Superior temporal gyrus (tissue), 1 donor: ENCODE results near the gene SMOC1.

ENCODE experiments used
- DNase-seq: peaks from one replicate; pipeline ENCODE4 v3.0.0-alpha.2; 2016; ENCODE audit errors: extremely low spot score

The SMOC1 gene, protein sequence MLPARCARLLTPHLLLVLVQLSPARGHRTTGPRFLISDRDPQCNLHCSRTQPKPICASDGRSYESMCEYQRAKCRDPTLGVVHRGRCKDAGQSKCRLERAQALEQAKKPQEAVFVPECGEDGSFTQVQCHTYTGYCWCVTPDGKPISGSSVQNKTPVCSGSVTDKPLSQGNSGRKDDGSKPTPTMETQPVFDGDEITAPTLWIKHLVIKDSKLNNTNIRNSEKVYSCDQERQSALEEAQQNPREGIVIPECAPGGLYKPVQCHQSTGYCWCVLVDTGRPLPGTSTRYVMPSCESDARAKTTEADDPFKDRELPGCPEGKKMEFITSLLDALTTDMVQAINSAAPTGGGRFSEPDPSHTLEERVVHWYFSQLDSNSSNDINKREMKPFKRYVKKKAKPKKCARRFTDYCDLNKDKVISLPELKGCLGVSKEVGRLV

DNA sequence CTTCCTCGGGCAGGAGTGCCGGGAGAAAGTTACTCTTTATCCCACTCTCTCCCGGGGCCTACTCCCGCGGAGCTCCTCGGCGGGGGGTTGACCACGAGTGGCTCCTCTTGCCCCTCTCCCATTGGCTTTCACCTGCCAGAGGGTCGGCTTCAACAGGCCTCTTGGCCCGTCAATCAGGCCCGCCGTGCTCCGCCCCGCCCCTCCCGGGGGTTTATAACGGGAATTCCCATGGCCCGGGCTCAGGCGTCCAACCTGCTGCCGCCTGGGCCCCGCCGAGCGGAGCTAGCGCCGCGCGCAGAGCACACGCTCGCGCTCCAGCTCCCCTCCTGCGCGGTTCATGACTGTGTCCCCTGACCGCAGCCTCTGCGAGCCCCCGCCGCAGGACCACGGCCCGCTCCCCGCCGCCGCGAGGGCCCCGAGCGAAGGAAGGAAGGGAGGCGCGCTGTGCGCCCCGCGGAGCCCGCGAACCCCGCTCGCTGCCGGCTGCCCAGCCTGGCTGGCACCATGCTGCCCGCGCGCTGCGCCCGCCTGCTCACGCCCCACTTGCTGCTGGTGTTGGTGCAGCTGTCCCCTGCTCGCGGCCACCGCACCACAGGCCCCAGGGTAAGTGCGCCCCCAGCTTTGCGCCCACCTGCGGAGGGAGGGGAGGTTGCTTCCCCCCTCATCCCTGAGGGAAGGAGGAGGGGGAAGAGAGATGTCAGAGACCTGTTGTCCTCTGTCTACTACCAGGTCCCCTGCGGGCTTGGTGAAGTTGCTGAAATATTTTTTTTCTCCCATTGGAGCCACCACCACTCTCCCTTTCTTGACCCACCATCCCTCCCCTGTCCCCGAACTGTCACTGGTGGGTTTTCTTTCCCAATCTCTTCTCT lies at the start of gene SMOC1:
SMOC1 (plus strand) TSS at position 242 of the 869 bp plus-strand sequence; CDS start at position 505, 263 bp downstream.
- peak; percentile 72 for DNase-seq

DNA sequence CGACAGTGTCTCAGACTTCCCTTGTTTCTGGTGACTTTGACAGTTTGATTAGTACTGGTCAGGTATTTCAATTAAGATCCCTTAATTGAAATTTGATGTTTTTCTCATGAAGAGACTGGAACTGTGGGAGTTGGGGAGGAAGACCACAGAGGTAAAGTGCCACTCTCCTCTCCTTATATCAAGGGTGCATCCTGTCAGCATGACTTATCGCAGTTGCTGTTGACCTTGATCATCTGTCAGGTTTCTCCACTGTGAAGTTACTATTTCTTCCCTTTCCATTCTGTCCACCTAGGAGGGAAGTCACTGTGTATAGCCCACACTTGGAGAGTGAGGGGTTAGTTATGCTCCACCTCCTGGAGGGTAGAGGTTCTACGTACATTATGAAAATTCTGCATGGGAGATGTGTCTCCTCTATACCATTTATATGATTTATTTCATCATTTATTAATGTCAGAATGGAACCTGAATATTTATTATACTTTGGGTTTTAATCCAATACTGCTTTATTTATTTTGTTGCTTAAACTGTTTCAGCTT lies 40.3 kb upstream of the SMOC1 start:
- DNase-seq = no peak

GRCh38 chr14:69839661-69840060 lies 39.6 kb upstream of the SMOC1 start:
- no peak for DNase-seq

DNA sequence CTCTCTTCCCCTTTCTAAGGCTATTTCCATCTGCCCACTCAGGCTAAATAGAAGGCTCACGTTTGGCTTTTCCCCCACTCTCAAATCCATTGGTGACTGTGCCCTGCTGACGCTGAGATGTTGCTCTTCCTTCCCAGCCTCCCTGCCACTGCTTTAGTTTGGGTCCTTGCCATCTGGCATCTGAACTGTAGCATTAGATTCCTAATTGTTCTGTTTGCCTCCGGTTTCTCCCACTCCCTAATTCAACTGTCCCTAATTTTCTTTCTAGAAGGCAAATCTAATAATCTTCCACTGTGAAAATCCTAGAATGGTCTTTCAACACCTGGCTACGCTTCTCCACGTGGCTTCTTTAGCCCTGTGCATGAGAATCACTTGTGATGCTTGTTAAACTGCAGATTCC lies 37.6 kb upstream of the SMOC1 start:
- DNase-seq = no peak

- DNase-seq = no peak
These were observed 36.4 kb upstream of the SMOC1 start for GRCh38 chr14:69842686-69843420.

DNA sequence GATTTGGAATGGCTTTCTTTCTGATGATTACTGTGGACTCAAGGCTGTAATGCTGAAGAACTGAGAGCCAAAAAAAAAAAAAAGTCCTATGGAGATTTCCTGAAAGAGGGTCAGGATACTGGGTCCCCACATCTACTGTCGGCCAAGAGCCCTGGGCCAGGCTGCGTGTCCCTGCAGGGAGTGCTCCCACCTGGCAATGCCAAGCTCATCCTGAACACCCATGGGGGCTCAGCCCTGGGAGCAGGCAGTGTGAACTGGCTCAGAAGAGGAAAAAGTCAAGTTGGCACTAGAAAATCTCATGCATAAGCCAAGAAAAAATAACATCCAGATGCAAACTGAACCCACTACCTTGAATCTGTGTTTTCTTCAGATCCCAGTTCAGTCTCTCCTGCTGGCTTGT lies 35.0 kb upstream of the SMOC1 start:
- DNase-seq = no peak

GRCh38 chr14:69845050-69845581 lies 34.1 kb upstream of the SMOC1 start:
- DNase-seq = no peak

GRCh38 chr14:69845787-69846186 lies 33.4 kb upstream of the SMOC1 start:
- DNase-seq = no peak

- DNase-seq = no peak
These were observed 31.1 kb upstream of the SMOC1 start for GRCh38 chr14:69848156-69848555.

GRCh38 chr14:69848903-69849391 lies 30.3 kb upstream of the SMOC1 start:
- DNase-seq = no peak

- no peak for DNase-seq
These were observed 29.0 kb upstream of the SMOC1 start for GRCh38 chr14:69850086-69850735.

- no peak for DNase-seq
These were observed 28.5 kb upstream of the SMOC1 start for GRCh38 chr14:69850736-69851112.

GRCh38 chr14:69852531-69853321 lies 26.5 kb upstream of the SMOC1 start:
- DNase-seq = no peak

GRCh38 chr14:69853774-69854173 lies 25.4 kb upstream of the SMOC1 start:
- DNase-seq = no peak

DNA sequence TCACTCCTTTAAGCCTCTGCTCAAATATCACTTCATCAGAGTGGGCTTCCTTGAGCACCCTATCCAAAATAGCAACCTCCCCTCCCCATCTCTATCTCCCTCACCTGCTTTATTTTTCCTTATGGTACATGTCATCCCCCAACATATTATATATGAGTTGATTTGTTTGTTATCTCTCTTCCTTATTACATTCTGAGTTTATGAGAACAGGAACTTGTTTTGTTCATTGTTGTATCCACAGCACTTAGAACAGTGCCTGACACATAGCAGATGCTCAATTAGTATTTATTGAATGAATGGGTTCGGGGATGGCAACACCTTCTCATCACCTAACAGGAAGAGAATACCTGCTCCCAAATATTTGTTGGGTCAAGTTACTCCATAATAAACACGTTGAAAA lies 24.6 kb upstream of the SMOC1 start:
- no peak for DNase-seq

- no peak for DNase-seq
These were observed 23.9 kb upstream of the SMOC1 start for GRCh38 chr14:69855180-69855832.

- no peak for DNase-seq
These were observed 20.4 kb upstream of the SMOC1 start for GRCh38 chr14:69858801-69859200.

DNA sequence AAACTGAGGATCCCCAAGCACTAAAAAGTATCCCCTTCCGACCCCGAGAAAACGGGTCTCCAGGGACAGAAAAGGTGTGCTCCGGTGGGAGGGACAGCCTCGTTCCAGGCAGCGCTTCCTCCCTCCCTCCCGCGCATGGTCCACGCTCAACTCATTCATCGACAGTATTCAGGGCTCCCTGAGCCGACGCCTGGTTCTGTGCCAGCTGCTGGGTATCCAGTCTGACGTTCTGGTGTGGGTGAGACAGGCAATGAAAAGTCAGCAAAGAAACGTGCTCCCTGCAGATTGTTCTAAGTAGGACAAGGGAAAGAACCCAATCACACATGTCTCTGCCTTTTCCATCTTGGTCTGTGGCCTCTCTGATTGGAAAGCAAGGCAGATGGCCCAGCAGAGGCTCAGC lies 19.6 kb upstream of the SMOC1 start:
- DNase-seq = no peak

GRCh38 chr14:69860221-69860620 lies 19.0 kb upstream of the SMOC1 start:
- DNase-seq = no peak
